NCI-H2196 (cell line): ENCODE results near the gene BDKRB2.

Source experiments
- DNase-seq: peaks from one replicate; lab custom pipeline; 2025; ENCODE audit not compliant: unreplicated experiment; lab: John Stamatoyannopoulos, UW

BDKRB2 gene

GRCh38 chr14:96176275-96176674 is 28.4 kb upstream of the BDKRB2 start:
- DNase-seq, result no peak

DNA sequence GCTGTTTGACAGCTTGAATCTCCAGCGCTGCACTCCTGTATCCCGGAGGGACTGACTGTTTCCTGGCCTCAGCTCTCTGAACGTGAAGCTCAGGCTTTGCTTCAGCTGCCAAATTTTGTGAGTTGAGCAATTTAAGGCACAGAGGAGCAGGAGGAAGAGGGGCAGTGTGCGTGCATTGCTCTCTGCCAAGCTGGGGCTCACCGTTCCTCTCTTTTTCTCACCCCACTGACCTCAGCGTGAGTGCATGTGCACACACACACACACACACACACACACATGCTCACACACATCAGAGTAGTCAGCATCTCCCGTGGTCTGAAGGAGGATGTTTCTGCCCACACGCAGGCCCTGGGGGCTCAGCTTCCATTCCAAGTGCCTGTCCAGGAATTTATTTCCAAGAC is 27.8 kb upstream of the BDKRB2 start:
- no peak for DNase-seq

DNA sequence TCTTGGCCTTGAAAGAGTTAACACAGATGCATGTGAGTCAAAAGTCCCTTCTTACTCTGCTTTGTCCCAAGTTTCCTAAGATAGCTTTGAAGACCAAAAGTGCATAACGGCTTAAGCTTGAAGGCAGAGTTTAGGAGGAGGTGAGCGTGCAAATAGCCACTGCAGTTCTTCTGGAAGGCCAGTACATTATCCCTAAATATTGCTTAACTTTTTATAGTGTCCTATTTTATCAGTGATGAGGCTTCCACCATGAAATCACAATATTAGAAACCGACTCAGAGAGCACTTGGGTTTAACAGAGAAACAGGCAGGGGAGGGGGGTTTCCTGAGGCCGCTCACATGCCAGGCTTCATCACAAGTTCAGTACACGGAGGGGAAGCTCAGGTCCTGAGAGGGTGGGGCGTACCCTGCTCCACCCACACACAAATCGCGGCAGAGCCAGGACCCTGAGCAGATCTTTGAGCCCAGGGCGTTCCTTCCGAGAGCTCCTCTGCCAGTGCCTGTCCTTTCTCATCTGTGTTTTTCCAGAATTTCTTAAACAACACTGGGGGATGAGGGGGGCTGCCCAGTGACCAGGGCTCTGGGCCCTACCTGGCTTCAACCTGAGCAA is 26.8 kb upstream of the BDKRB2 start:
- DNase-seq, result no peak

DNA sequence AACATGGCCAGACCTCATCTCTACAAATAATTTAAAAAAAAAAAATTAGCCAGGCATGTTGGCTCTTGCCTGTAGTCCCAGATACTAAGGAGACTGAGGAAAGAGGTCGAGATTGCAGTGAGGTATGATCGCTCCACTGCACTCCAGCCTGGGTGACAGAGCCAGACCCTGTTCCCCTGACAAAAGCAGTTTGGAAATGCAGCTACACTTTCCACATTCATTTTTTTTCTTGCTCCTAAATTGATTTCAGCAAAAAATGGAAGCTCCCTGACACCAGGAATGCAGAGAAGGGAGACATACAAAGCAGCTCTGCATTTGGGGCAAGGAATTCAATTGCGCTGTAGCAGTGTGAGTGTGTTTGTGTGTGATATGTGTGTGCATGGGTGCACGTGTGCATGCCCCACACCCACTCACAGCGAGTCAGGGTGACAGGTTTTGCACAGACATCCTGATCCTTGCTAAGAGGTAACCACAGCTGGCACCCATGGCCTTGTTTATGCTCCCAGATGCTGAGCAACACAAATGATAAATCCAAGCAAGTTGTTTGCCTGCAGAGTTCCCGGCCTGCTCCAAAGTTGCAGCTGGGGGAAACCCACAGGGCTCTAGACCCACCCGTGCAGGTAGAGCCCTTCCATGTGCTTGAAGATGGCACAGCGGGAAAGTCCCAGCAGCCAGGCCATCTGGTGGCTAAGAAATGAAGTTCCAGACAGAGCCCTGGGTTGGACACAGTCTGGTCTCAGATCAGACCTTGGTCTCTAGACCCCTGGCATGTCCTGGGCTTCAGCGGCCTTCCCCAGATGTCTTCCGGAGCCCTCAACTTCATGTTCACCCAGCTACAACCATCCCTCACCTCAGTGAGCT is 25.9 kb upstream of the BDKRB2 start:
- no peak for DNase-seq

GRCh38 chr14:96180043-96180874 is 24.4 kb upstream of the BDKRB2 start:
- DNase-seq, result no peak

- no peak for DNase-seq
Observed at GRCh38 chr14:96181186-96182056, 23.2 kb upstream of the BDKRB2 start.

DNA sequence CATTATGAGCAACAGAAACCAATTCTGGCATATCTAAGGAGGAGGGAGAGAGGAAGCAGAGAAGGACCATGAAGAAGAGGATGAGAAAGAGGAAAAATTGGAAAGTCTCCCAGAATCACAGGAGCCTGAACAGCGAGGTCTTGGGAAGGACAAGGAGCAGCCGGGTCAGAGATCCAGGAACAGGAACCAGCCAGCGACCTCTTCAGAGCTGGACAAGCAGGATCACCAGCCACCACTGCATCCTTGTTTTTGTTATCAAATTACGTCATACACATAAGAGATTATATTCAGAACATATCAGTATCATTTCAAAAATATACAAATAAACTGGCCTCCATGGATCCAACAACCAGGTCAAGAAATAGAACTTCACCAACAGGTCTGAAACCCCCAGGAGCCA is 22.1 kb upstream of the BDKRB2 start:
- no peak for DNase-seq

DNA sequence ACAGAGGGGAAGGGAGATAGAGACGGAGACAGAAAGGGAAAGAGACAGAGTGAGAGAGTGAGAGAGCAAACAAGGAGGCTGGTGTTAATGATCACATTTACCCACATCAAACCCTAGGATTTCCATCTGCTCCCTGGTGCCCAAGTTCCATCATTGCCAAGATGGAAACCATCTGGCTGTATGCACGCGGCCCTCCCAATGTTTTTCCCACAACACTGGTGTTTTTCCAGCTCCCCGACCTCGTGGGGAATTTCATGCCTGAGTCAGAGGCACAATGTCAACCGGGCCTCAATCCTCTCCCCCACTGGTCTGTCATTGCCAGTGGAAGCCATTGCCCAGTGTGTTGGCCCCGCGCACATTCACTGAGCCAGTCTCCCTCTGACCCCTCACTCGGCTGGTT is 19.9 kb upstream of the BDKRB2 start:
- no peak for DNase-seq

- no peak for DNase-seq
Observed at GRCh38 chr14:96187216-96188031, 17.2 kb upstream of the BDKRB2 start.

GRCh38 chr14:96189281-96189711 is 15.3 kb upstream of the BDKRB2 start:
- DNase-seq, result no peak

DNA sequence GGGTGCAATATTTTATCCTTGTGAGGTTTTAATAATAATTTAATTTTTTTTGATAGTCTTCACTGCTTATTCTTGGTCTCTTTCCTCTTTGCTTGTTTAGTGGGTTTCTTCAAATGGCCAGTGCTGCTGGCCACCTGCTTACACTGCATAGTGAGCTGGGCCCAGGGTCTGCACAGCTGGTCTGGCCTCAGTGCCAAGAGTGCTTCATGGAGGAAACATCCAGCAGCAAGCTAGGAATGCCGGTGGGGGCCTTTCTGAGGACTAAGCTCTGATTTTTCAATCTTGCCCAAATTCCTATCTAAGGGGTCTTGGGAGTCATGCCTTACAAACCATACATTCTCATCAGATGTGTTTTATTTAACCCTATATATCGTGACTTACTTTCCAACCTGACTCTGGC is 13.3 kb upstream of the BDKRB2 start:
- no peak for DNase-seq

DNA sequence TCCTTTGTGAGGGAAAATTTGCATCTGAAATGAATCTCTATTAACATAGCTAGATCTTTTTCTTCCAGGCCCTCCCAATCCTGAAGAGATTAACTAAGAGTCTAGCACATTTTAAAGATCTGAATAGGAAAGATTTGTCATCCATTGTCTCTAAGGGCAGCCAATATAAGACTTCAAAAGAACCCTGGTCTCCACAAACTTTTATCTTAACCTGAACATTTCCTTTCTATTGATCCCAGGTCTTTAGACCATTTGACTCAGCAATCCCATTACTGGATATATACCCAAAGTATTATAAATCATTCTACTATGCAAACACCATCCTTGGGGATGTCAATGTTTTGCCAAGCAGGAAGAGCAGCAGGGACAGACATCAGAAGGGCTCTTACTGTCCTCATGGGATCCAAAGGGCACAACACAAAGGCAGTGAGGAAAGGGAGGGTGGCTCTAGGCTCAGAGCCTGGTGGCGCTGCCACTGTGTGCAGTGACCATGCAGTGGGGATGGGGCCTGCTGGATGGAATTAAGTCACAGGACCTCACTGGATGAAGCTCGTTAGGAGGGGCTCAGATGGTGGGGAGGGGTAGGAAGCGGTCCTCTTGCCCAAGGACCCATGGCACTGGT is 12.7 kb upstream of the BDKRB2 start:
- no peak for DNase-seq

DNA sequence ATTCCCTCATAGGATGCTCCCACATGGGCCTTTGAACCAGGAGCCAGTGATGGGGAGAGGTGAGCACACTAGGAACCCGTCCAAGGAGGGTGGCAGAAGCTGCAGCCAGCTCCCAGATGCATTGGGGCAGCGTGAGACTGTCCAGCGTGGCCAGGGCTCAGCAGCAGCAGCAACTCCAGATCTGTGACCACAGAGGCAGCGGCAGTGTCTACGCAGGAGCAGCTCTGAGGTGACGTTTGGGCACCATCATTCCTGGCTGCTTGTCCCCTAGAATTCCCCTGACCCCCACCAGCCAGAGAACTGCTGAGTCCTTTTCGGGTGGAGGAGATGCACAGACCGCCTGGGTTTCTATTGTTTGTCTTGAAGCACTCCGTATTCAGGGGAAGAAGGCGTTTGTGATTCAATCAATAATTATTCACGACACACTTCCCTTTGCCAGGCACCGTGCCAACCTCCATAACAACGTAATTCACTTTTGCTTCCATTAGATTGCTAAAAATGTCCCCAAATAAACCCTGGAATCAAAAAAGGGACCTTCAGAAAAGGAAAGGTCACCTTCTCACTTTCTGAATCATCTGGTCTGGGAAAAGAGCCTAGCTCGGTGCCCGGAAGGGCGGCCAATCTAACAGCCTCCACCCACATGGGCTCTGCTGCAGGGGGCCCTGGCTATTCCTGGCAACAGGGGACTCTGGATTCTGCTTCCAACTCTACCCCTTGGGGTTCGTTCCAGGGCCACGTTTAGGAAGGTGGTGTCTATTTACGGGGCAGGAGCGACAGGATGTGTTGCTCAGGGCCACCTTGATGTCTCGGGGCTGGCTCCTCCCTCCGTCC is 11.4 kb upstream of the BDKRB2 start:
- no peak for DNase-seq

DNA sequence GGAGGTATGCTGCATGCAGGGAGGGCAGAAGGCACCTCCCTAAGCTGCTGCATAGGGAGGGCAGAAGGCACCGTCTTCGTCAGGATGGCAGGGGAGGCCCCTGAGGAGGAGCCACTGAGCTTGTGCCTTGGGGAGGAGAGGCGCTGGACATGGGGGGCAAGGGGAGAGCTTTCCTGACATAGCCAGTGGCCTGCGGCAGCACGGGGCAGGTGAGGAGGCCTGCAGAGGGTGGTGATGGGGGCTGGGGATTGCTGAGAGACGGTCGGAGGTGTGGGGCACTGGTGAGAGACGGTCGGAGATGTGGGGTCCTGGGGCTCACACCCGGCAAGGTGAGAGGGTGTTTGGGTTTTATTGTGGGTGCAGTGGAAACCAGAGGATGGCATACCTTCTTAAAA is 10.4 kb upstream of the BDKRB2 start:
- DNase-seq, result no peak

DNA sequence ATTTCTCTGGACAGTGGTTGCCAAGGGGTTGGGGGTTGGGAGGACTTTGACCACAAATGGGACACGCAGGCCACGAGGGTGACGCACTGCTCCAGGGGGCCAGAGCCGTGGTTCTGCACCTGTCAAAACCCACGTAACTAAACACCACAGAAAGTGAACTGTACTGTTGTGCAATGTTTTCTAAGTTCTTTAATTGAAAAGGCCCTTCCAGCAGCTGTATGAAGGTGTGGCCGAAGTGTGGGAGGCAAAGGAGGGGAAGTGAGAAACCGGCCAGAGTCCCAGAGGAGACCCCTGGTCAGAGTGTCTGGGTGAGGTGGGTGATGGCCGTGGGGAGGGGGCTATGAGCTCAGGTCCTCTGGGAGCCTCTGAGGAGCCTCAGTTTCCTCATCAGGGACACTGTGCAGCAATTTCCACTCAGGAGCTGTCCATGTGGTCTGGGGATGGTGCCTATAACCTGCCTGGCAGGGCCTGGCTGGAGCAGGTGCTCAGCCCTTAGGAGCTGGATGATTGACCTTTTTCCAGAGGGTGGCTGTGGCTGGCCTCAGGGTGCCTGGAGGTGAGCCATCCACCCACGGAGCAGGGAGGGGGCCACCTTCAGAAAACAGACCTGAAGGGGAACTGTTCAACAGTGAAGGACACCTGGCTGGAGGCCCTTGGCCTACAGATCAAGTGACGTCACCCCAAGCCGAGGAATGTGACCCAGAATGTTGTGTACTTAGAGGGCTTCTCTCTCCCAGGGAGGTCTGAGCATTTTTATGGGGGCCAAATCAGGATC is 9.8 kb upstream of the BDKRB2 start:
- DNase-seq, result no peak

DNA sequence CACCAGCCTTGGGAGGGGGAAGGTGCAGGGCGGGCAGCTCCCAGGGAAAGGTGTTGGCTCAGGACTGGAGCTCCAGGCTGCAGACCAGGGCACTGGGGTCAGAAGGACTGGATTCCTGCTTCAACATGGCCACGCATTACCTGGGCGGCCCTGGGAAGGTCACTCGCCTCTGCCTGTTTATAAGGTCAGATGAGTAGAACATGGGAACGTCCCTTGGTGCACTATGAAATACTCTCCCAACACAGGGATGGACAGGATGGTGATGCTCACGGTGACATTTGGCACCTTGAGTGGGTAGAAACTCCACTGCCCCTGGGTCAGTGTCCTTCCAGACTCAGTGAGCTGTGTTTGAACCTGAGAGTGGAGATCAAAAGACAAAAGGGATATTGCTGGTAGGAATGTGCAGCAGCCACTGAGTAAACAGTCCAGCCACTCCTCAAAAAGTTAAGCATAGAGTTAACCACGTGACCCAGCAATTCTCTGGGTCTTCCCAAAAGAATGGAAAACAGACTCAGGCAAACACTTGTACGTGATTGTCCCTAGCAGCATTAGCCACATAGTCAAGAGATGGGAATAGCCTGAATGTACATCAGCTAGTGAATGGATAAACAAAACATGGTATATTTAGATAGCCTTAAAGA is 9.1 kb upstream of the BDKRB2 start:
- no peak for DNase-seq

DNA sequence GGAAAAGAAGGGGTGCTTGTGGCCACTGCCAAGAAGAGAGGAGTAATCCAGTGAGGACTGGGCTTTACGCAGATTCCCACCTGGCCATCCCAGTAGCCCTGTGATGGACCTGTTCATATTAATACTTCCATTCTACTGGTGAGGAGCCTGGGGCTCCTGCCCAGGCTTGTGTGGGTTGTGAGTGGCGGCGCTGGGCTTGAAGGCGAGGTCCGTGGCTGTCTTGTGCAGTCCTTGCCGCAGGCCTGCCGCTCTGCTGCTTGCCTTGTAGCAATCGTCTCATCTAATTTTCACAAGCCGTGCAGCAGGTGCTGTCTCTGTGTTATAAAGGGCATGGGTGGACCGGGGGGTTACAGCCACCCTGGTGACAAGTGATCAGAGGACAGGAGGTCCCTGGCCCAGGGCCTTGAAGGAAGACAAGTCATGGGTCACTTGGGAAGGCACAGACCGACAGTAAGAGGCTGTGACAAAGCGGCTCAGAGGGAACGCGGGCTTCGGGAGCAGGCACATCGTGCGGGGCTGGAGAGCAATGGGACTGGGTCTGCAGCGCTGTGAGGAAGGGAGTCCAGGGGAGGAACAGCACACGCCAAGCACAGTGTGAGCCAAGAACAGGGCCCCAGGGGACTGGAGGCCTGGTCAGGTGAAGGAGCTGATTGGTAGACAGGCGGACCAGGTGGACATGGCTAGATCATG is 7.3 kb upstream of the BDKRB2 start:
- no peak for DNase-seq
